DMS114 treated with DMSO at 0.1 percent for 48 hours (cell line): ENCODE results near the gene CCSER1.

Experiments
- DNase-seq: peaks from one replicate; lab custom pipeline; 2025; ENCODE audit not compliant: unreplicated experiment; lab: John Stamatoyannopoulos, UW

CCSER1 gene

GRCh38 chr4:90540536-90540935 lies 413.3 kb downstream of the CCSER1 start:
- DNase-seq: no peak

GRCh38 chr4:90542216-90542615 lies 415.0 kb downstream of the CCSER1 start:
- no peak for DNase-seq

- DNase-seq: no peak
These were observed 416.4 kb downstream of the CCSER1 start for GRCh38 chr4:90543419-90544170.

GRCh38 chr4:90544532-90545045 lies 417.4 kb downstream of the CCSER1 start:
- no peak for DNase-seq

GRCh38 chr4:90545380-90545779 lies 418.2 kb downstream of the CCSER1 start:
- DNase-seq: no peak

GRCh38 chr4:90546114-90546513 lies 418.9 kb downstream of the CCSER1 start:
- DNase-seq: no peak

- DNase-seq: no peak
These were observed 443.4 kb downstream of the CCSER1 start for GRCh38 chr4:90570615-90571014.

- DNase-seq: no peak
These were observed 445.8 kb downstream of the CCSER1 start for GRCh38 chr4:90572996-90573395.

- DNase-seq: no peak
These were observed 448.2 kb downstream of the CCSER1 start for GRCh38 chr4:90575371-90575770.

- no peak for DNase-seq
These were observed 453.1 kb downstream of the CCSER1 start for GRCh38 chr4:90580326-90580725.

- no peak for DNase-seq
These were observed 454.9 kb downstream of the CCSER1 start for GRCh38 chr4:90582087-90582486.

- no peak for DNase-seq
These were observed 456.9 kb downstream of the CCSER1 start for GRCh38 chr4:90584051-90584450.

- no peak for DNase-seq
These were observed 458.8 kb downstream of the CCSER1 start for GRCh38 chr4:90585961-90586360.

GRCh38 chr4:90586799-90587198 lies 459.6 kb downstream of the CCSER1 start:
- DNase-seq: no peak

GRCh38 chr4:90597927-90598326 lies 470.7 kb downstream of the CCSER1 start:
- no peak for DNase-seq

- no peak for DNase-seq
These were observed 471.5 kb downstream of the CCSER1 start for GRCh38 chr4:90598741-90599140.

- DNase-seq: no peak
These were observed 475.5 kb downstream of the CCSER1 start for GRCh38 chr4:90602726-90603125.

GRCh38 chr4:90603540-90603939 lies 476.3 kb downstream of the CCSER1 start:
- DNase-seq: no peak

- DNase-seq: no peak
These were observed 479.6 kb downstream of the CCSER1 start for GRCh38 chr4:90606781-90607180.

- DNase-seq: no peak
These were observed 487.2 kb downstream of the CCSER1 start for GRCh38 chr4:90614371-90614770.

- no peak for DNase-seq
These were observed 493.9 kb downstream of the CCSER1 start for GRCh38 chr4:90621080-90621479.

GRCh38 chr4:90624781-90625180 lies 497.6 kb downstream of the CCSER1 start:
- no peak for DNase-seq
